Stimulated activated naive CD8-positive, alpha-beta T cell treated with anti-CD3 and anti-CD28 coated beads, Interleukin-15, Interleukin-2, amounts not matched to agents 100 U/mL and 50 U/mL, for 24 hours (primary cell): ENCODE measurements around the gene POLR3GL.
"Not testable (repeated sequence)": the region's sequence is repeated elsewhere in the genome, so short reads cannot be mapped to it uniquely, and the experiment has no call there.

Experiments used
- ATAC-seq: fragments of 150-1000 bp; cut with Tn5 transposase; one replicate; pipeline ENCODE4 v1.10.0; 2021
- DNase-seq: peaks from one replicate; pipeline ENCODE4 v3.0.0; 2021

Gene POLR3GL, protein sequence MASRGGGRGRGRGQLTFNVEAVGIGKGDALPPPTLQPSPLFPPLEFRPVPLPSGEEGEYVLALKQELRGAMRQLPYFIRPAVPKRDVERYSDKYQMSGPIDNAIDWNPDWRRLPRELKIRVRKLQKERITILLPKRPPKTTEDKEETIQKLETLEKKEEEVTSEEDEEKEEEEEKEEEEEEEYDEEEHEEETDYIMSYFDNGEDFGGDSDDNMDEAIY

DNA sequence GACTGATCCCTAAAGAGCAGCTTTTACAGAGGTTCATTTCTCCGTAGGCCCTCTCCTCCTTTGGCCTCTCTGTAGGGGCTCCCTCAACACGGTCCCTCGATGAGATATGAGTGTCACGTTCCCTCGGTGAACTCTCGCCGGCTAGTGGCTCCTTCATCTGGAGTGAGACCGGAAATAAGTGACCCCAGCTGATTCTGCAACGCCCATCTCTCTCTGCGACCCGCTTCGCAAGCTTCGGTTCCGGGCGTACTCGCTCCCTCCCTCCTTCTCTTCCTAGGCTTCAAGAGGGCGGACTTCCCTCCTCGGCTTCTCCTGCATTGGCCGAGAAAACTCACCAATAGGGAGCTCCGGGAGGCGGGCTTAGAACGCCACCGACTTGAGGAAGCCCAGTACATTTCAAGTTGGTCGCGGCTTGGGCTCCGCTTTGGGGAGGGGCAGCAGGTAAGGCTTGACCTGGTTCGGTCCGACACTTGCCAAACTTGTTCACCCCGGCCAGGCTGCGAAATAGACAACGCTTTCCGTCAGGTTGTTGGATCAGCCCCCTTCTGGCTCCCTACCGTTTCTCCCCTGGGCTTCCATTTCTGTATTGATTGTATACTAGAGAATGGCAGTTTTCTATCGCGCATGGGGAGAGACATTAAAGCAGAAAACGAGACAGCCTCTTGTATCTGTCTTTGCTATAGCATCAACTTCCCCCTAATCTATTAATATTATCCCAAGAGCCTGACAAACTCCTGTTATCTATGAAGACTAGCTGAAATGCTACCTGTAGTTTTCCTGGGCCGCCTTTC is at the start of gene POLR3GL, which contains the start of gene ANKRD34A:
POLR3GL (plus strand) TSS at position 363 of the 791 bp plus-strand sequence. CDS start 10,176 bp downstream, outside the sequence.
ANKRD34A (minus strand) TSS at position 248 of the 791 bp plus-strand sequence. CDS start 2,816 bp downstream, outside the sequence.
- ATAC-seq (peak; percentile 90), DNase-seq (peak; percentile 90)

DNA sequence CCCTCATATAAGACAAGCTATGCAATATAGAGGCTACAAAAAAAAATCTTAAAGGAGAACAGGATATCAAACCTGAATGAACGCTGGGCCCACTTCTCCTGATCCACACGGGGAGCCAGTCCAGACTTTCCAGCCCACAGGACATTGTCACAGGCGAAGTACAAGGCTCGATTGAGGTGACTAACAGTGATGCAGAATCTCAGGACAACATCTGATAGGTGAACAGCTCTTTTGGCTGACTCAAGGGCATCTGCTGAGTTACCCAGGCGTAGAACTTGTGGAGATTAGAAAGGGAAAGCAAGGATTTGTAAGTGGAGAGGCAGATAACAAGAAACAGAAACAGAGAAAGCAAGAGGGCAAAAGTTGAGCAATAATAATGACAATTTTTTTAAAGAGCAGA is 47.7 kb upstream of the POLR3GL start:
- DNase-seq (no peak), ATAC-seq (no peak)

DNA sequence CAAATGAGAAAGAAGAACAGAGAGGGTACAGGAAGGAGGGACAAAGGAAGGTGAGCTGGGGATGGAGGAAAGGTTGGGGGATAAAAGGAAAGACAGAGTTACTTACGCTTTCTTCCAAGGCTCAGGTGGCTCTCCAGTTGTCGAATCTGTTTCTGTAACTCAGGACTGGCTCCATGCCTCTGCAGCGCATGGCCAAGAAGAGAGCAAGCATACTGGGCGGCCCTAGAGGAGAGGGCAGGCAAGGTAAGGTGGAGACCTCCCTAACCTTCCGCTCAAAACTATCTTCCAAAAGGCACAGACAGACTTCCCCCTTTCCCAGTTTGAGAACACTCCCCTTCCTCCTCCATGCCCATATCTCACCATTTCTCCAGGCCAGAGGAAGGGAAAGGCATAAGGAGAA is 46.9 kb upstream of the POLR3GL start:
- ATAC-seq (no peak), DNase-seq (no peak)

DNA sequence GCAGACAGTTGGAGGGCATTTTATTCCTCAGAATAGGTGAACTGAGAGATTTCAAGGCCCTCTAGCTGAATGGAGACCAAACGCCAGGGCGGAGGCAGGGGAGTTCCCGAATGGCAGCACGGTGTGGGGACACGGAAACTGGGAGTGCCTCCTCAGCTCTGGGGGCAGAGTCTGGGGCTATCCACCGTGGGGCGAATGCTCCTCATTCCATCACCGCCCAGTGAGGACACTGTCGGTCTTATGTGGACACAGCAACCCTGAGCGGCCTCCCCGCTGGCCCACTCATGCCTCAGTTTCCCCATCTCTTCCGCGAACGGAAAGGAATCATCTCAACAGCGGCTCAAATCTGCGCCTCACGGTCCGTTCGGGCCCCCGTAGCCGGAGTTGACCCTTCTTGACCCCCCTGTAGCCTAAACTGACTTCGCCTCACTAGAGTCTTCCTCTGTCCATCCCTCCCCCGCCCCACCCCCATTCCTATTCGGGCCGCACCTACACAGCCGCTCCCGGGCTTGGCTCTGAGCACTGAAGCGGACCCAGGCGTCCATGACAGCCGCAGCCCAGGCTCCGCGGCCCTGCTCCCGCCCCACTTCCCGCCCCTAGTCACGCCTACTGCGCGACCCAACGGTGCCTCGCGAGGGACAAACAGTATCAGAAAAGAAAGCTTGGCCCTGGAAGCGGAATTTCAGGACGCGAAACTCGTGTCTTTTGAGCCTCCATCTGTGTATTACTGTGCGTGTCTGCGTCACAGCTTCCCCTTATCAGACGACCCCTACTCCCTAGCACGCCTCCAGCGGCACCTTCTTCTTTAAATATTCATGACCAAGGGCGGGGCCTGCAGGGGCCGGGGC is 46.1 kb upstream of the POLR3GL start, which contains the start of gene PEX11B:
PEX11B (minus strand) TSS at position 574 of the 848 bp plus-strand sequence; CDS start at position 545, 29 bp downstream.
- ATAC-seq: peak; percentile 92
- peak; percentile 92 for DNase-seq

DNA sequence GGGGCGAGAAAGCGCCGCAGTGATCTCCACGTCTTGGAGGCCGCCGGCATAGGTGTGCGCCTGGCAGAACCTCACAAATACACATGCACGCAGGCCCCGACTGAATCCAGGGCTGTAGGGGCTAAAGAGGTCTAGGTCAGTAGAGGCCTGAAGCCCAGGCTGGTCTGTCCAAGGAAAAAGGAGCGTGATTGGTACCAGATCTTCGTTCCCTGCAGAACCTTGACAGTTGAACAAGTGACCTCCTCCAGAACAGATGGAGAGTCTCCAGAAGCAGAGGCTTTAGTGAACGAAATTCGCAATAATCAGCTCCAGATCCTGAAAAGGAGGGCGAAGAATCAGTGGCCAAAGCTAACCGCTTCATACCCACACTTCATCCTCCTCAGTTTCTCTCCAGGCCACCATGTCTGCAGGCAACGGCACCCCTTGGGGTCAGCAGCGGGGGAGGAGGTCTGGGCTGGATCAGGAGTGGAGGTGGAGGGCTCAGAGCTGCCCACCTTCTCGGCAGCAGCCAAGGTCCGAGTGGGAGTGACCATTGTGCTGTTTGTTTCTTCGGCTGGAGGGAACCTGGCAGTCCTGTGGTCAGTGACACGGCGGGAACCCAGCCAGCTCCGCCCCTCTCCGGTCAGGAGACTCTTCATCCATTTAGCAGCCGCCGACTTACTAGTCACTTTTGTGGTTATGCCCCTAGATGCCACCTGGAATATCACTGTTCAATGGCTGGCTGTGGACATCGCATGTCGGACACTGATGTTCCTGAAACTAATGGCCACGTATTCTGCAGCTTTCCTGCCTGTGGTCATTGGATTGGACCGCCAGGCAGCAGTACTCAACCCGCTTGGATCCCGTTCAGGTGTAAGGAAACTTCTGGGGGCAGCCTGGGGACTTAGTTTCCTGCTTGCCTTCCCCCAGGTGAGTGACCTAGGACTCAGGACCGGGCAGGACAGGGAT is 45.2 kb upstream of the POLR3GL start:
- peak; percentile 92 for ATAC-seq
- DNase-seq: peak; percentile 49

DNA sequence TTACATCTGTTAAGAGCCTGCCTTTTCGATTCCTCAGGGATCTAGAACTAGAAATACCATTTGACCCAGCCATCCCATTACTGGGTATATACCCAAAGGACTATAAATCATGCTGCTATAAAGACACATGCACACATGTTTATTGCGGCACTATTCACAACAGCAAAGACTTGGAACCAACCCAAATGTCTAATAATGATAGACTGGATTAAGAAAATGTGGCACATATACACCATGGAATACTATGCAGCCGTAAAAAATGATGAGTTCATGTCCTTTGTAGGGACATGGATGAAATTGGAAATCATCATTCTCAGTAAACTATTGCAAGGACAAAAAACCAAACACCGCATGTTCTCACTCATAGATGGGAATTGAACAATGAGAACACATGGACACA is 44.2 kb upstream of the POLR3GL start:
- DNase-seq, ATAC-seq: not testable (repeated sequence)

DNA sequence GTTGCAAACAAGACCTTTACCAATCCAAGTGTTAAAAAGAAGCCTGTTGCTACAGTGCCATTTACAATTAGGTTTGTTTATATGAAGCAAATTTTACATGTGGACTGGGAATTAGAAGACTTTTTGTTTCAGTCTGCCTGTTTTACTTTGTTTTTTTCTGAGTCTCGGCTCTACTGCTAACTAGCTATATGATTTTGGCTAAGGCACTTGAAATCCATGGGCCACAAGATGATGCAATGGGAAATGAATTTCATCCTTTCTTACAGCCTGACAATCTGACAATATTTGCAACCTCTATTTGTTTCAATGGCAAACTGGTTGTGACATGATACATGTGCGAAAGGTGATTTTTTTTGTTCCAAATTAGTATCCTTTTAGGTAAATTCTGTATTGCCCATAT is 42.2 kb upstream of the POLR3GL start:
- ATAC-seq: no peak
- no peak for DNase-seq

DNA sequence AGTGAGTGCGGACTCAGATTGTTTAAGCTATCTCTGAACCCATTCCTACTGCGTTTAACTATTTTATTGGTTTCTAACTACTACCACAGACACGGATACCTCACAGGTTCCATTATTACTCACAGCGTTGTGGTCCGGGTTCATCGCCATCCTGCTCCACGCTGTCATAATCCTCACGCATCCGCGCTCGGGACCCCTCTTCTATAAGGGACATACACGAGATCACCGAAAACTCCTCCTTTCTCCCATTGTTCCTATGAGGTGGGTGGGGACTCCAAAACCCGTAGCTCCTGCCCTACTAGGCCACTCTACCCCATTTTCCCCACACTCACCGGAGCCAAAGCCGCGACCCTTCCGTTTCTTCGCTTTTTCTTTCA is 37.8 kb upstream of the POLR3GL start:
- ATAC-seq (peak; percentile 58), DNase-seq (peak; percentile 54)

DNA sequence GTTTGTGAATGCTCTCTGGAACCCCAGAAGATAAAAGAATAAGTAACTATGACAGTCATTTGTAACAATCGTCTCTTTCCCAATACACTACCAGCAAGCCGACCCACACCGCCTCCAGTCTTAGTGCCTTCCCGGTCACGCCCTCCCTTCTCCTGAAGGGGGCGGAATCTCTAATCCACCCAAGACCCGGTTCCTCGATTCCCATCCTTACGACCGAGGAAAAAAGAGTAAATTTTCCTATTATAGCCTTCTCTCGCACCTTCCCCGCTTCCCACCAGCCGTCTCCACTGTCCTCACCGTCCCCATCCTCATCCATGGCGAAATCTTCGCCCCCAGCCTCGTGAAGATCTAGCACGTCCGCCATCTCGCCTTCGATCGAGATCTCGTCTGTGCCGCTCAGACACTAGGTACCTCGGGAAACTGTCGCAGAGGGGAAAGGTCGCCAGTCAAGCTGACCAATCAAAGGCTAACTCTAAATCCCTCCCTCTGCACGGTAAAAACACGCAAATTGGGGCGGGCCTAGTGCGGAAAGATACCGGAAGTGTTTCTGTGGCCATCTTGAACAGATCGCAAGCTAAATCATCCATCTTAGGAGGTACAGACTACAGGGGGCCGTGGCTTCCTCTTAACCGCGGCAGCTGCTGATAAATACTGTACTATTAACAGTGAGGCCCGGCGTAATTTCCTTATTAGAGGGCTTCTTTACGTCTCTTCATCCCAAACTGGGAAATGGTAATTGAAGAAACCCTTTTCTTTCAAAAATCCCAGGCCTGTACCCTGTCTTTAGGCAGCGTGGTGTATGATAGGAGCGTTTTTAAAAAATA is 37.2 kb upstream of the POLR3GL start, which contains the start of gene RBM8A:
RBM8A (minus strand) TSS at position 422 of the 824 bp plus-strand sequence; CDS start at position 364, 58 bp downstream.
- ATAC-seq: peak; percentile 97
- peak; percentile 89 for DNase-seq

DNA sequence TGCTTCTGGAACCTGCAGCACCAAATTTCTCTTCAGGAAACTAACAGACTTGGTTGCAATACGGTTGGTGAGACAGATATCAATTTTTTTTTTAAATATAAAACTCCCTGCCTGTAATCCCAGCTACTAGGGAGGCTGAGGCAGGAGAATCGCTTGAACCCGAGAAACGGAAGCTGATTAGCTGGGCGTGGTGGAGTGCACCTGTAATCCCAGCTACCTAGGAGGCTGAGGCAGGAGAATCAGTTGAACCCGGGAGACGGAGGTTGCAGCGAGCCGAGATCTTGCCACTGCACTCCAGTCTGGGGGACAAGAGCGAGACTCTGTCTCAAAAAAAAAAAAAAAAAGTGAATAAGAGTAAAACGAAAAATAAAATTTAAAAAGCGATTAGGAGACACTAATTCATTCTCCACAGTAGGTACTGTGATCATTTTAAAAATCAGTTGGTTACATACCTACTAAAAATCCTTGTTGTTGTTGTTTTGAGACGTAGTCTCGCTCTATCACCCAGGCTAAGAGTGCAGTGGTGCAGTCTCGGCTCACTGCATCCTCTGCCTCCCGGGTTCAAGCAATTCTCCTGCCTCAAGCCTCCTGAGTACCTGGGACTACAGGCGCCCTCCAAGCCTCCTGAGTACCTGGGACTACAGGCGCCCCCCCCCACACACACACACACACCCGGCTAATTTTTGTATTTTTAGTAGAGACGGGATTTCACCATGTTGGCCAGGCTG is 36.4 kb upstream of the POLR3GL start:
- DNase-seq: no peak
- ATAC-seq: no peak

DNA sequence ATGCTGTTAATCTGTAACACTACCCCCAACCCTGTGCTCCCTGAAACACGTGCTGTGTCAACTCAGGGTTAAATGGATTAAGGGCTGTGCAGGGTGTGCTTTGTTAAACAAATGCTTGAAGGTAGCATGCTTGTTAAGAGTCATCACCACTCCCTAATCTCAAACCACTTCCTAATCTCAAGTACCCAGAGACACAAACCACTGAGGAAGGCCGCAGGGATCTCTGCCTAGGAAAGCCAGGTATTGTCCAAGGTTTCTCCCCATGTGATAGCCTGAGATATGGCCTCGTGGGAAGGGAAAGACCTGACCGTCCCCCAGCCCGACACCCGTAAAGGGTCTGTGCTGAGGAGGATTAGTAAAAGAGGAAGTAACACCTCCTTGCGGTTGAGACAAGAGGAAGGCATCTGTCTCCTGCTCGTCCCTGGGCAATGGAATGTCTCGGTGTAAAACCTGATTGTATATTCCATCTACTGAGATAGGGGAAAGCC is 31.9 kb upstream of the POLR3GL start:
- not testable (repeated sequence) for DNase-seq

DNA sequence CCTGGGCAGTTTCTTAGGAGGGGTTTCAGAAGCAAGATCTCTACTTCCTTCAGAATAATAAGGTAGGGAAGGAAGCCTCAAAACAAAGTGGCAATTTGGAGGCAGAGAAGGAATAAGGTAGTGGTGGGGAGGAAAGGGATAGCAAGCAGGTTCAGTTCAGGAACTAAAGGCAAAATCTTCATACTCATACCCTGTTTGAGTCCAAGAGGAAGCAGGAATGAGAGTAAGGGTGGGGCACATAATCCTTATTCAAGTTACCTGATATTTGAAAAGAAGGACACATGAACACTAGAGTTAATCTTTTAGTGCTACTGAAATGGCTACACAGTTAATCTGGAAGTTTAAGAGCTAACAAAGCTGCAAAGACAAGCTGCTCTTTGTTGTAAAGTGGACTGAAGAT is 28.8 kb upstream of the POLR3GL start:
- no peak for ATAC-seq
- DNase-seq: no peak

More for the DNA sequence above, 31.9 kb upstream of the POLR3GL start:
- not testable (repeated sequence) for ATAC-seq

DNA sequence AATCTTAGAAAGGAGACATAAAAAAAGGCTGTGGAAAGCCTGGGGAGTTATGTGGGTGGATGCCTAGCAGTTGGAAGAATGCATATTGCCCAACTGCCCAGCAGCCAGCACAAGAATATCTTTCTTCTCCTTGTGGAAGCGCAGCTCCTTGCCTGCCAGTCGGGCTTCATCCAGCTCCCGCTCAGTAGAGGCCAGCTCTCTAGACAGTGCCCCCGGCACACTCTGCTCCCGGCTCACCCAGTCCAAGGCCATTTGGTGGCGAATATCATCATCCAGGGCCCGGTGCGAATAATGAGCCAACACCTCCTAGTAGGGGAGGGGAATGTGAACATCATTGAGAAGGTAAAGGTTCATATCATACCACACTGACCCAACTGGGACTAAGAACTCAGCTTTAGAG is 28.2 kb upstream of the POLR3GL start:
- ATAC-seq (no peak), DNase-seq (no peak)

DNA sequence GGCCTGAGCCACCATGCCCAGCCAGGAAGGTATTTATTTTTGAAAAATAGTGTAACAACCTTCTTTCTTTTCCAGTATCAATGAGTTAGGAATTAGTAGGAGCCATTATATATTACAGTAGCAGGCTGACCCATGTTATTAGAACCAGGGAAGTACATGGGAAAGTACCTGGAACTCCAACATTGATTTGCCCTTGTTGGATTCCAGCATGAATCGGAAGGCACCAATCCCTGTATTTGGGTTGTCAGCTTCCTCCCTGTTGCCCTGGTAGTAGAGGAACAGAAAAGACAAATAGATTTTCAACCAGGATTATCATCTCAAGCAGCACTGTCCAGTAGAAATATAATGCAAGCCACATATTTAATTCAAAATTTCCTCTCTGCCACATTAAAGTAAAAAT is 27.1 kb upstream of the POLR3GL start:
- DNase-seq (no peak), ATAC-seq (no peak)

DNA sequence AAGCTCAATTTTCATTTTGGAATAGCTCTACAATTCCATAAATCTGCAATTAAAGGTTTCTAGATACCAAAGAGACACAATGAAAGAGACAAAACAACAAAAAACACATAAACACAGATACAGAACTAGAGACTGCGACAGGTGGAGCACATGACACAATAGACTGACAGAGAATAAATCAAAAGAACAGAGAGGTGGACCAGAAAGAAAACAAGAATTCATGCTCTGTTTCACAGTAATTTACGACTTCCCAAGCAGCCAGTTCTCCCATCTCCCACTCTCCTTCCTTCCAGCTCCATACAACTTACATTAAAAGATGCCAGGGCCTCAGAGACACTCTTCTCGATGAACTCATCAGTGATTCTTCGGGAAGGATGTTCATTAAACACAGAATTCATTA is 22.1 kb upstream of the POLR3GL start:
- ATAC-seq (no peak), DNase-seq (no peak)

DNA sequence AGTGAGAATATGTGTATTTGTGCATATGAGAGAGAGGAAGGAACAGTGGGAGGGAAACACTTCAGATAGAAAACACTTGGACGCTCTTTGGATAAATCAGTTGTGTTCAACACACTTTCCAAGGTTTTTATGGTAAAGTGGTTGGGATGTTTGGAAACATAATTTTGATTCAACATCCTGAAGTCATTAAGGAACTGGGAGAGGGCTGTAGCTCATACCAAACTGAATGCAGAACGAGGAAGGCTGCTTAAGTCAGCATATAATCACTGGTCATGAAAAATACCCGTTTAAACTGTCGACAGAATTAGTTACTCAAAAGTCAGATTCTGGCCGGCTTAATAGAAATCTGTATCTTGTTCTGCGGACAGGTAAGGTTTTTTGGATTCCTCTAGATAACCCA is 21.6 kb upstream of the POLR3GL start:
- ATAC-seq: no peak
- DNase-seq: no peak

DNA sequence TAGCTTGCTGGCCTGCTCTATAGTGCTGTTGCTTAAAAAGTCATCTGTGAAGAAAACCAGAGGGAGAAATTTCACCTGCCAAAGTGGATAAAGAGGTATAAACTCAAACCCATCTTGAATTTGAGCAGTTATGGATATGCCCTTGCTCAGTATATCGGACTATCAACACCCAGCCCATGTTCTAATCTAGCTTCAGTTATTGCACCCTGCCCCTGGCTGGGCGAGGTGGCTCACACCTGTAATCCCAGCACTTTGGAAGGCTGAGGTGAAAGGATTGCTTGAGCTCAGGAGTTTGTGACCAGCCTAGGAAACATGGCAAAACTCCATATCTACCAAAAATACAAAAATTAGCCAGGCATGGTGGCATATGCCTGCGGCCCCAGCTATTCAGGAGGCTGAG is 20.0 kb upstream of the POLR3GL start:
- ATAC-seq: no peak
- no peak for DNase-seq

DNA sequence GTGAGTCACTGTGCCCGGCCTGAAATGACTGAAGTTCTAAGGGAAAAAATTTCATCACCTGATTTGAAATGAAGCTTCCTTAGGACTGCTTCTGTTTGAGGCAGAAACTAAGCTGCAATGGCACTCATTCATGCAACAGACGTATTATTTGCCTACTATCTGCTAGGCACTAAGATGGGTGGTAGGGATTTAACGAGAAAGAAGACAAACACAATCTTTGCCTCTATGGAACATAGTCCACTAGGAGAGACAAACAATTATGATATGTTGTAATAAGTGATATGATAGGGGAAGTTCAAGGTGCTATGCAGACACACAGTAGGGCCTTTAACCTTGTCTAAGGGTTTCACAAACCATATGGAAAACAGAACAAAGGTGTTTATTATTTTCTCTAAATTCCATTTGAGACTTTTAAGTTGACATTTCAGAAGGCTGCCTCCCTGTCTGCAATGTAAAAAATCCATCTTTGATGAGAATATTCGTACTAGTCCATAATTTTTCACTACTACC is 18.0 kb upstream of the POLR3GL start:
- ATAC-seq: no peak
- DNase-seq: no peak

DNA sequence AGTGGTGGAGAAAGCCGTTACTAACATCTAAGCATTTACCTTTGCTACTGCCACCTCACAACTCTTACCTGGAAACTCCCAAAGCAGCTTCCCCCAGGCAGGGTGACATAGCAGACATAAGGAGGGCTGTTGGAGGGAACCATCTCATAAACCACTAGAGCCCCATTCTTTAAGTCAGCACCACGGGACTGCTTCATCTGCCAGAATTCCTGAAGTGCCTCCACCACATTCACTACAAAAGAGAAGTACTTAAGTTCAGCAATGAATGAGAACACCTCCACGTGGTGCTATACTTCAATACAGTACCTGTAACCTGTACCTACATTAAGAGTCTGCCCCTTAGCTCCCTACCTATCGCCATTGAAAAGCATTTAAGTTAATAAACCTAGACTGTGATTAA is 16.9 kb upstream of the POLR3GL start:
- DNase-seq (no peak), ATAC-seq (no peak)
